ENCODE measurements around the gene DDX6.

GRCh38 chr11:118837868-118838267 lies 46.9 kb upstream of the DDX6 start:
- TF ChIP-seq CREB1 (IDR thresholded peaks at IDR 0.05; ENCODE audit: low read depth) (no peak), NR2C2 (IDR thresholded peaks at IDR 0.05; ENCODE audit: borderline replicate concordance, control insufficient read depth, insufficient read length, low read depth) (no peak), TBL1XR1 (IDR thresholded peaks at IDR 0.05; ENCODE audit: low read depth, low read length) (no peak), BCLAF1 (IDR thresholded peaks at IDR 0.05) (no peak), TAF1 (IDR thresholded peaks at IDR 0.05; ENCODE audit: borderline replicate concordance, low read depth, low read length) (no peak), EZH2 (IDR thresholded peaks at IDR 0.05; ENCODE audit: borderline replicate concordance, control insufficient read depth, low read depth, low read length) (no peak), JUNB (IDR thresholded peaks at IDR 0.05) (no peak), CTCF (IDR thresholded peaks at IDR 0.05 in 2 of 3, conservative IDR thresholded peaks at IDR 0.05 in 1 of 3; ENCODE audit: control insufficient read depth in 2 of 3, extremely low read depth in 1 of 3, insufficient read depth in 1 of 3, low read depth in 3 of 3, low read length in 3 of 3) (no peak), SMC3 (IDR thresholded peaks at IDR 0.05; ENCODE audit: borderline replicate concordance, low read length) (no peak), EP300 (IDR thresholded peaks at IDR 0.05; ENCODE audit: borderline replicate concordance in 1 of 2, control insufficient read depth in 1 of 2, low read depth in 2 of 2, low read length in 2 of 2) (no peak), USF2 (IDR thresholded peaks at IDR 0.05; ENCODE audit: borderline replicate concordance, low read depth, low read length) (no peak), POLR2A (IDR thresholded peaks at IDR 0.05; ENCODE audit: low read depth, low read length) (no peak)
